ENCODE results near the gene TERB1. TPM values are rescaled to one million over a fixed set of nuclear protein-coding genes. Genes with fewer than 3 reads are reported as not detected.

The TERB1 gene
- total and polyA plus RNA-seq, 2 of the 13 experiments (the other 11 are each of a cell fraction or from before 2014, with no cell fraction given) = not detected

GRCh38 chr16:66830422-66831404 is 29.3 kb upstream of the TERB1 start, which contains the start of gene NAE1 (continued):
- TF ChIP-seq ZNF580 (CRISPR knock-in tag; IDR thresholded peaks at IDR 0.05; ENCODE audit: borderline replicate concordance, low read depth) (peak; percentile 80; the same call in 1 of the 2 replicates), MED8 (CRISPR knock-in tag; IDR thresholded peaks at IDR 0.05; ENCODE audit: insufficient replicate concordance) (peak; percentile 90), ZC3H4 (CRISPR knock-in tag; IDR thresholded peaks at IDR 0.05; ENCODE audit: borderline replicate concordance) (no peak), ZNF720 (CRISPR knock-in tag; IDR thresholded peaks at IDR 0.05) (no peak), SRSF1 (optimal IDR thresholded peaks at IDR 0.05; ENCODE audit: low read depth, low read length) (no peak), NFYC (CRISPR knock-in tag; IDR thresholded peaks at IDR 0.05) (peak; percentile 24; the same call in 1 of the 2 replicates), HDAC2 (CRISPR knock-in tag; IDR thresholded peaks at IDR 0.05) (no peak), ZHX1 (CRISPR knock-in tag; IDR thresholded peaks at IDR 0.05; ENCODE audit: low read depth) (peak; percentile 43; the same call in 1 of the 2 replicates), ZNF678 (CRISPR knock-in tag; IDR thresholded peaks at IDR 0.05) (no peak; the same call in 1 of the 2 replicates), DR1 (CRISPR knock-in tag; IDR thresholded peaks at IDR 0.05) (peak; percentile 91), ZNF83 (CRISPR knock-in tag; IDR thresholded peaks at IDR 0.05; ENCODE audit: borderline replicate concordance) (no peak; the same call in 1 of the 2 replicates), ZNF737 (CRISPR knock-in tag; IDR thresholded peaks at IDR 0.05; ENCODE audit: borderline replicate concordance) (no peak; the same call in 1 of the 2 replicates), MZF1 (CRISPR knock-in tag; IDR thresholded peaks at IDR 0.05; ENCODE audit: borderline replicate concordance) (no peak), SIN3A (IDR thresholded peaks at IDR 0.05; ENCODE audit: borderline replicate concordance, low read depth, low read length) (peak; percentile 32; the same call in 1 of the 2 replicates), SYNCRIP (IDR thresholded peaks at IDR 0.05; ENCODE audit: insufficient read depth, low read depth, low read length) (no peak), TOPORS (CRISPR knock-in tag; IDR thresholded peaks at IDR 0.05) (peak; percentile 47; the same call in 1 of the 2 replicates), TGIF2 (CRISPR knock-in tag; IDR thresholded peaks at IDR 0.05) (no peak), EHMT2 (IDR thresholded peaks at IDR 0.05; ENCODE audit: borderline replicate concordance, low read depth, low read length) (no peak), RELA (CRISPR knock-in tag; IDR thresholded peaks at IDR 0.05) (no peak), ZNF264 (CRISPR knock-in tag; IDR thresholded peaks at IDR 0.05) (peak; percentile 90), CENPT (CRISPR knock-in tag; IDR thresholded peaks at IDR 0.05; ENCODE audit: low read depth) (no peak), KDM4B (CRISPR knock-in tag; IDR thresholded peaks at IDR 0.05) (0 out of 2 replicates have a peak, but pooled peaks have one; percentile 44), MAFG (CRISPR knock-in tag; IDR thresholded peaks at IDR 0.05) (0 out of 2 replicates have a peak, but pooled peaks have one; percentile 7), ZNF747 (CRISPR knock-in tag; IDR thresholded peaks at IDR 0.05; ENCODE audit: borderline replicate concordance) (no peak; the same call in 1 of the 2 replicates), RXRA (CRISPR knock-in tag; IDR thresholded peaks at IDR 0.05) (no peak; the same call in 1 of the 2 replicates), HOXD1 (CRISPR knock-in tag; IDR thresholded peaks at IDR 0.05) (peak; percentile 87; the same call in 1 of the 2 replicates), FLYWCH1 (CRISPR knock-in tag; IDR thresholded peaks at IDR 0.05) (no peak), ZFAT (CRISPR knock-in tag; conservative IDR thresholded peaks at IDR 0.05) (peak; percentile 84; the same call in 1 of the 2 replicates)
